Esophagus muscularis mucosa (tissue), 4 donors: ENCODE results near the gene ZNF714. TPM values are rescaled to one million over a fixed set of nuclear protein-coding genes. Genes with fewer than 3 reads are reported as not detected.

ENCODE experiments used
- DNase-seq: peaks from one replicate; pipeline ENCODE4 v3.0.0-alpha.2; 2017; ENCODE audit errors: extremely low spot score
- H3K27ac ChIP-seq, 4 donors: fragments of 200-600 bp; sonication (generic); replicated peaks in 1 of 4; 1 replicate in 3 of 4; 2 replicates in 1 of 4; pipeline ENCODE4 v1.5.1; 2016 to 2019; ENCODE audit warnings: mild to moderate bottlenecking in 1 of 4
- H3K27me3 ChIP-seq, 4 donors: fragments of 200-600 bp; sonication (generic); one replicate each; pipeline versions ENCODE4 v1.5.1 to v1.6.0; 2016 to 2019
- H3K36me3 ChIP-seq, 4 donors: fragments of 200-600 bp; sonication (generic); one replicate each; pipeline ENCODE4 v1.5.1; 2016 to 2019
- H3K4me1 ChIP-seq, 4 donors: fragments of 200-600 bp; sonication (generic); one replicate each; pipeline ENCODE4 v1.5.1; 2016 to 2019
- H3K4me3 ChIP-seq, 4 donors: fragments of 200-600 bp; sonication (generic); 1 replicate in 2 of 4; 2 replicates in 2 of 4; pipeline ENCODE4 v1.5.1; 2016 to 2019; ENCODE audit warnings: mild to moderate bottlenecking in 4 of 4, moderate library complexity in 1 of 4
- H3K9me3 ChIP-seq, 4 donors: fragments of 200-600 bp; sonication (generic); 1 replicate in 3 of 4; 2 replicates in 1 of 4; pipeline ENCODE4 v1.5.1; 2016 to 2019
- EP300 ChIP-seq: sonication (generic); formaldehyde crosslinking; IDR thresholded peaks from one replicate; pipeline ENCODE4 v1.6.1; 2017; ENCODE audit warnings: antibody characterized with exemption
- POLR2A ChIP-seq: fragments of 450-650 bp; IDR thresholded peaks from one replicate; pipeline ENCODE4 v1.6.1; 2017; ENCODE audit warnings: antibody characterized with exemption, moderate library complexity, mild to moderate bottlenecking, low read depth
- POLR2AphosphoS5 ChIP-seq, 2 donors: sonication (generic); formaldehyde crosslinking; IDR thresholded peaks; one replicate each; pipeline ENCODE4 v1.6.1; 2017; ENCODE audit warnings: antibody characterized with exemption in 2 of 2
- WGBS: methylation state at CpG from one replicate; pipeline ENCODE4 v1.1.5; 2018; 5-methylcytosine and 5-hydroxymethylcytosine counted together
- intact Hi-C: fragments of 100-400 bp; cut with DNase I; formaldehyde crosslinking; loops from one replicate; pipeline ENCODE4 v1.15.1; 2023
- small RNA-seq, 3 donors: library from RNA; depleted of rRNA; stranded (forward); fragments of <200 nt; gene quantifications; one replicate each; pipeline ENCODE3, GENCODE V24; 2016
- total RNA-seq, 4 donors: library from RNA; depleted of rRNA; stranded (reverse); fragments of >200 nt; gene quantifications; one replicate each; pipeline versions ENCODE4 v1.1.0 to v1.2.1, GENCODE V29; 2016
- TF ChIP-seq, protein P1 (sequence below), 3 experiments: fragments of 200-600 bp in 2 of 3; fragments of 450-650 bp in 1 of 3; sonication (generic) in 2 of 3; IDR thresholded peaks; one replicate each; pipeline ENCODE4 v1.5.1; 2017 to 2019; ENCODE audit warnings: antibody characterized with exemption in 3 of 3, mild to moderate bottlenecking in 2 of 3, moderate library complexity in 1 of 3

Gene ZNF714
- total RNA-seq, 4 donors from 2014 or later, result 1.7 to 2.5 (median 2.2) TPM

- DNase-seq, result no peak
- intact Hi-C loops, result no loop called here
- Histone ChIP-seq H3K27ac (no peak overlapping the region), H3K9me3 (no peaks in the 10 kb centered on the region), H3K27me3 (no peaks in the 10 kb centered on the region), H3K4me3 (no peak overlapping the region), H3K4me1 (no peaks in the 10 kb centered on the region), H3K36me3 (peaks cover 2 to 53% (median 27%) of the 10 kb centered on the region in 4 donors)
- 92% methylated on average over 5 of the region's 5 CpGs for WGBS
- TF ChIP-seq POLR2AphosphoS5 (IDR thresholded peaks at IDR 0.05) (no peak), POLR2A (no peak), EP300 (no peak)
- TF ChIP-seq, protein P1, sequence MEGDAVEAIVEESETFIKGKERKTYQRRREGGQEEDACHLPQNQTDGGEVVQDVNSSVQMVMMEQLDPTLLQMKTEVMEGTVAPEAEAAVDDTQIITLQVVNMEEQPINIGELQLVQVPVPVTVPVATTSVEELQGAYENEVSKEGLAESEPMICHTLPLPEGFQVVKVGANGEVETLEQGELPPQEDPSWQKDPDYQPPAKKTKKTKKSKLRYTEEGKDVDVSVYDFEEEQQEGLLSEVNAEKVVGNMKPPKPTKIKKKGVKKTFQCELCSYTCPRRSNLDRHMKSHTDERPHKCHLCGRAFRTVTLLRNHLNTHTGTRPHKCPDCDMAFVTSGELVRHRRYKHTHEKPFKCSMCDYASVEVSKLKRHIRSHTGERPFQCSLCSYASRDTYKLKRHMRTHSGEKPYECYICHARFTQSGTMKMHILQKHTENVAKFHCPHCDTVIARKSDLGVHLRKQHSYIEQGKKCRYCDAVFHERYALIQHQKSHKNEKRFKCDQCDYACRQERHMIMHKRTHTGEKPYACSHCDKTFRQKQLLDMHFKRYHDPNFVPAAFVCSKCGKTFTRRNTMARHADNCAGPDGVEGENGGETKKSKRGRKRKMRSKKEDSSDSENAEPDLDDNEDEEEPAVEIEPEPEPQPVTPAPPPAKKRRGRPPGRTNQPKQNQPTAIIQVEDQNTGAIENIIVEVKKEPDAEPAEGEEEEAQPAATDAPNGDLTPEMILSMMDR (IDR thresholded peaks at IDR 0.05), result no peak
Measured at GRCh38 chr19:21164541-21164940, 82.5 kb downstream of the ZNF714 start.

DNA sequence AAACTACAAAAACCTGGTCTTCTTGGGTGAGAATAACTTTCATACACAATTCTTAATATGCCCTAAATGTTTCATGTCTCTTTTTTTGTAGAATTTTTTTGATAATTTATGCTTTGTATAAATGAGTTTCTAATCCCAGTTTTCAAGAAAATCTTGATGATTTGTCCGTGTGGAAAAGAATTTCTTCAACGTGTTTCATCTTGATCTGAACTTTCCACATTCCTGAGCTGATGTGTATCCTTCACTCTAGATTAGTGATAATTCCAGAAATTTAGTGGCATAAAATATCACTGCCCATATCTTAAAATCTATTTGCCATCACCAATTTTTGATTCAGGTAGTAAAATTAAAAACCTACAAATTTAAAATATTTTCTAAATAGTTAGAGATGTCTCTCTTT lies 84.4 kb downstream of the ZNF714 start:
- Histone ChIP-seq H3K4me1 (no peaks in the 10 kb centered on the region), H3K27ac (no peak overlapping the region), H3K9me3 (no peaks in the 10 kb centered on the region), H3K4me3 (no peak overlapping the region), H3K36me3 (peaks cover 11 to 58% (median 34%) of the 10 kb centered on the region in 4 donors), H3K27me3 (no peaks in the 10 kb centered on the region)
- DNase-seq, result no peak
- TF ChIP-seq, protein P1 (IDR thresholded peaks at IDR 0.05), result no peak
- no peak for TF ChIP-seq EP300
- TF ChIP-seq POLR2AphosphoS5 (IDR thresholded peaks at IDR 0.05), result no peak
- no peak for TF ChIP-seq POLR2A
- 92% methylated on average over 2 of the region's 2 CpGs for WGBS
- intact Hi-C loops, result no loop called here

Small RNA genes within 50 kb of the gene (small RNA-seq; reads per million reads assigned to genes)
- gene RNA5SP469, result 0 to 0.37 (median 0.08) reads per million in 3 donors

Other genes starting within 250 kb of the ZNF714 start
- 1 to 10 TPM; 2.1 to 4.1 (median 2.5) TPM for gene ZNF85, start 159.0 kb upstream of the ZNF714 start, total RNA-seq
- gene ZNF430, start 61.5 kb upstream of the ZNF714 start, total RNA-seq, result 10 to 100 TPM in 1 of 4 donors, 1 to 10 TPM in 3; 4.5 to 11.2 (median 6.3) TPM
- gene ZNF431, start 59.8 kb downstream of the ZNF714 start, total RNA-seq, result 1 to 10 TPM; 4.1 to 9.1 (median 4.8) TPM
- 10 to 100 TPM in 1 of 4 donors, 1 to 10 TPM in 3; 5.2 to 15.8 (median 8.4) TPM for gene ZNF708, start 247.2 kb downstream of the ZNF714 start, total RNA-seq